Measurements from ENCODE around the gene HOGA1.

DNA sequence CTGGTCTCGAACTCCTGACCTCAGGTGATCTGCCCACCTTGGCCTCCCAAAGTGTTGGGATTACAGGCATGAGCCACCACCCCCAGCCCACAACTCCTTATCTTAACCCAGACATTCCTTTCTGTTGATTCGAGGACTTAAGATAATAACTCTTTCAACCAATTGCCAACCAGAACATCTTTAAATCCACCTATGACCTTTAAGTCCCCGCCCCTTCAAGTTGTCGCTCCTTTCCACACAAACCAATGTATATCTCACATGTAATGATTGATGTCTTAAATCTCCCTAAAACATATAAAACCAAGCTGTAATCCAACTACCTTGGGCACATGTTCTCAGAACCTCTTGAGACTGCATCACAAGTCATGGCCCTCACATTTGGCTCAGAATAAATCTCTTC is 19.4 kb upstream of the HOGA1 start:
- TF ChIP-seq SUZ12 (IDR thresholded peaks at IDR 0.05) (no peak), FOXM1 (IDR thresholded peaks at IDR 0.05; ENCODE audit: borderline replicate concordance) (no peak), FOXA1 (IDR thresholded peaks at IDR 0.05) (no peak), LEF1 (IDR thresholded peaks at IDR 0.05; ENCODE audit: borderline replicate concordance) (no peak), ZNF384 (IDR thresholded peaks at IDR 0.05) (no peak), NFRKB (IDR thresholded peaks at IDR 0.05) (no peak), BHLHE40 (IDR thresholded peaks at IDR 0.05; ENCODE audit: borderline replicate concordance) (no peak), TARDBP (IDR thresholded peaks at IDR 0.05) (no peak)

Data from HEK293T (cell line).